22Rv1 (cell line): ENCODE measurements around the gene PACS1.

Experiments used
- CTCF ChIP-seq: fragments of 450-650 bp; IDR thresholded peaks from 2 replicates; pipeline ENCODE4 v1.5.1; 2017; ENCODE audit warnings: mild to moderate bottlenecking
- ZFX ChIP-seq: fragments of 450-650 bp; IDR thresholded peaks from 2 replicates; pipeline ENCODE4 v1.6.1; 2017; ENCODE audit warnings: antibody characterized with exemption, borderline replicate concordance

- no peak for TF ChIP-seq CTCF
- TF ChIP-seq ZFX, result no peak
Observed at GRCh38 chr11:66283461-66284105, 213.5 kb downstream of the PACS1 start.
